GM18858 (cell line): ENCODE measurements around the gene ITCH.
"Not testable (repeated sequence)": the region's sequence is repeated elsewhere in the genome, so short reads cannot be mapped to it uniquely, and the experiment has no call there.

Source experiments
- ATAC-seq: cut with Tn5 transposase; IDR thresholded peaks from one replicate; pipeline ENCODE4 v1.9.1; 2021; ENCODE audit not compliant: unreplicated experiment

ITCH gene

DNA sequence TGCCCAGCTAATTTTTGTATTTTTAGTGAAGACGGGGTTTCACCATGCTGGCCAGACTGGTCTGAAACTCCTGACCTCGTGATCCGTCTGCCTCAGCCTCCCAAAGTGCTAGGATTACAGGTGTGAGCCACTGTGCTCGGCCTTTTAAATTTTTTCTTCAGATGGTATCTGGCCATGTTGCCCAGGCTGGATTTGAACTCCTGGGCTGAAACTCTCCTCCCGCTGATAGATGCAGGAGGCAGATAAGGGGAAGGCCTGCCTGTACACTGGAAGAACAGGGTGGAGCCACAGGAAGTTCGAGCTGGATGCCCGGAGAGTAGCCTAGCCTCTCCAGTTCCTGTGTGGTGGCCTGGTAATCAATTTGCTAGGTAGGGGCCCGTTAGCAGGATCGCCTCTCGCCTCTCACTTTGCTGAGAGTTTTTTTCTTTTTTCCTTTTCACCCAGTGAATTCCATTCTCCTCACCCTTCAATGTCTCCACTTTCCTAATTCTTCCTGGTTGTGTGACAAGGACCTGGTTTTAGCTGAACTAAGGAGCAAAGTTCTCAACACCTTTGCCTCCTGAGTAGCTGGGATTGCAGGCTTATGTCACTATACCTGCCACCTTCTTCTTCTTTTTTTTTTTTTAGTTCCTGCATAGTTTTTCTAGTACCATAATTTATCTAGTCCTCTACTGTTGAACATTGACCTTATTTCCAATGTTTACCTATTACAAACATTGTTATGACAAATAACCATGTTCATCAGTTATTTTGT, 19.4 kb upstream of the ITCH start:
- no peak for ATAC-seq

DNA sequence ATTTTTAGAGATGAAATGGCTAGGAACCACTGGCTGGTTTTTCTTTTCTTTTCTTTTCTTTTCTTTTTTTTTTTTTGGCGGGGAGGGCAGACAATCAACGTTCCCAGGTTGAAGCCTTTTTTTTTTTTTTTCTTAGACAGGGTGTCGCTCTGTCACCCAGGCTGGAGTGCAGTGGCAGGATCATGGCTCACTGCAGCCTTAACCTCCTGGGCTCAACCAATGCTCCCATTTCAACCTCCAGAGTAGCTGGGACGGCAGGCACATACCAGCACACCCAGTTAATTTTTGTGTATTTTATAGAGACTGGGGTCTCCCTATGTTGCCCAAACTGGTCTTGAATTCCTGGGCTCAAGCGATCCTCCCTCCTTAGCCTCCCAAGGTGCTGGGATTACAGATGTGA, 18.8 kb upstream of the ITCH start:
- ATAC-seq: no peak

GRCh38 chr20:34345402-34345736, 17.7 kb upstream of the ITCH start:
- no peak for ATAC-seq

DNA sequence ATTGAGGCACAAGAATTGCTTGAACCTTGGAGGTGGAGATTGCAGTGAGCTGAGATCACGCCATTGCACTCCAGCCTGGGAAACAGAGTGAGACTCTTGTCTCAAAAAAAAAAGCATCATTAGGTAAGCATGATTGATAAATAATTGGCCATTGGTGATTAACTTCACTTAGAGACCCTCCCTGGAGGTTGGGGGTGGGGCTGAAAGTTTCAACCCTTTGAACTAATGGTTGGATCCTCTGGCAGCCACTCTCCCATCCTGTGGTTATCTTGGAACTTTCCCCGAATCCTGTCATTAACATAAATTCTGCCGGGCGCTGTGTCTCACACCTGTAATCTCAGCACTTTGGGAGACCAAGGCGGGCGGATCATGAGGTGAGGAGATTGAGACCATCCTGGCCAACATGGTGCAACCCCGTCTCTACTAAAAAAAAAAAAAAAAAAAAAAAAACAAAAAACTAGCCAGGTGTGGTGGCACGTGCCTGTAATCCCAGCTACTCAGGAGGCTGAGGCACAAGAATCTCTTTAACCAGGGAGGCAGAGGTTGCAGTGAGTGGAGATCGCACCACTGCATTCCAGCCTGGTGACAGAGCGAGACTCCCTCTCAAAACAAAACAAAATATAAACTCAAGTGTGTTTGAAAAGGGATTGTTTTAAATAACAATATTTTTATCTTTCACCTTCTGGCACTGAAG, 17.1 kb upstream of the ITCH start:
- ATAC-seq: not testable (repeated sequence)

- not testable (repeated sequence) for ATAC-seq
Measured at GRCh38 chr20:34346533-34346865, 16.6 kb upstream of the ITCH start.

DNA sequence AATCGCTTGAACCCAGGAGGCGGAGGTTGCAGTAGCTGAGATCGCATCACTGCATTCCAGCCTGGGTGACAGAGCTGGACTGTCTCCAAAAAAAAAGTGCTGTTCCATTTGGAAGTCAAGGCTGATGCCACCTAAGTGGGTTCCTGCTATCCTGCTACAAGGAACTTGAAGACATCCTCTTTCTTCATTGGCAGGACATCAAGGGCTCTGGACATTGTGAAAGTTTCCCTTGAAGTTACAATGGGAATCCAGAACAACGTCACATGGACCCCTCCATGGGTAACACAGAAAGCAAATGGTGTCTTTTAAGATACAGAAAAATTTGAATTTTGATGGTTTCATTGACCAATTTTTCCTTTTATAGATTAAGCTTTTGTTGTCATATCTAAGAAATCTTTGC, 15.5 kb upstream of the ITCH start:
- no peak for ATAC-seq

GRCh38 chr20:34350095-34350494, 13.0 kb upstream of the ITCH start:
- no peak for ATAC-seq

DNA sequence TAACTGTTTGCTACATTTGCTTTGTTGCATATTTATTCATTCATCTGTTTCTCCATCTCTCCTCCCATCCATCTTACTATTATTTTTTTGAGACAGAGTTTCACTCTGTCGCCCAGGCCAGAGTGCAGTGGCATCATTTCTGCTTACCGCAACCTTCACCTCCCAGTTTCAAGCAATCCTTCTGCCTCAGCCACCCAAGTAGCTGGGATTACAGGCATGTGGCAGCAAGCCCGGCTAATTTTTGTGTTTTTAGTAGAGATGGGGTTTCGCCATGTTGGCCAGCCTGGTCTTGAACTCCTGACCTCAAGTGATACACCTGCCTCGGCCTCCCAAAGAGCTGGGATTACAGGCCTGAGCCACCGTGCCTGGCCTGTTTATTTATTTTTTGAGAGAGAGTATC, 9.6 kb upstream of the ITCH start:
- ATAC-seq: not testable (repeated sequence)

- ATAC-seq: no peak
Measured at GRCh38 chr20:34355427-34355826, 7.6 kb upstream of the ITCH start.

DNA sequence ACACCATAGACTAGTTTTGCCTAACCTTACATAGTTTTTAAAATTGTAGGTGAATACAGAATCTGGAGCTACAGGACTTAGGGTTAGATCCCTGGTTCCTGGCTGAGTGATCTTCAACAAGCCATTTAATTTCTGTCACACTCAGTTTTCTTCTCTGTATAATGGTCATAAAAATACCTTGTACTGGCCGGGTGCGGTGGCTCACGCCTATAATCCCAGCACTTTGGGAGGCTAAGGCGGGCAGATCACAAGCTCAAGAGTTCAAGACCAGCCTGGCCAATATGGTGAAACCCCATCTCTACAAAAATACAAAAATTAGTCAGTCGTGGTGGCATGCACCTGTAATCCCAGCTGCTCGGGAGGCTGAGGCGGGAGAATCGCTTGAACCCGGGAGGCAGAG, 3.3 kb upstream of the ITCH start:
- ATAC-seq: not testable (repeated sequence)

DNA sequence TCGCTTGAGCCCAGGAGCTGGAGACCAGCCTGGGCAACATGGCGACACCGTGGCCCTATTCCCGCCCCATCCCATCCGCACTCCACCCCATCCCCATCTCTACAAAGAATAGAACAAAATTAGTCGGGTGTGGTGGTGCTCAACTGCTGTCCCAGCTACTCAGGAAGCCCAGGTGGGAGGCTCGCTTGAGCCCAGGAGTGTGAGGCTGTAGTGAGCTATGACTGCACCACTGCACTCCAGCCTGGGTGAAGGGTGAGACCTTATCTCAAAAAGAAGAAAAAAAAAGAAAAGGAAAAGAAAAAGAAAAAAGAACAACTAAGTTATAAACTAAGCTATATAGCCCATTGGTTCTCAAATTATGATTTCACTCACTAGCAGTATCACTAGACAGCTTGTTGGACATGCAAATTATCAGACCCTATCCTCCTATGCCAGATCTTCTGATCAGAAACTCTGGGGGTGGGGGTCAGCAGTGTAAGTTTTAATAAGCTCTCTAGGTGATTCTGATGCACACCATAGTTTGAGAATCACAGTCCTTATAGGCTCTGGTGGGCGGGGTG, 491 bp upstream of the ITCH start:
- ATAC-seq: no peak

DNA sequence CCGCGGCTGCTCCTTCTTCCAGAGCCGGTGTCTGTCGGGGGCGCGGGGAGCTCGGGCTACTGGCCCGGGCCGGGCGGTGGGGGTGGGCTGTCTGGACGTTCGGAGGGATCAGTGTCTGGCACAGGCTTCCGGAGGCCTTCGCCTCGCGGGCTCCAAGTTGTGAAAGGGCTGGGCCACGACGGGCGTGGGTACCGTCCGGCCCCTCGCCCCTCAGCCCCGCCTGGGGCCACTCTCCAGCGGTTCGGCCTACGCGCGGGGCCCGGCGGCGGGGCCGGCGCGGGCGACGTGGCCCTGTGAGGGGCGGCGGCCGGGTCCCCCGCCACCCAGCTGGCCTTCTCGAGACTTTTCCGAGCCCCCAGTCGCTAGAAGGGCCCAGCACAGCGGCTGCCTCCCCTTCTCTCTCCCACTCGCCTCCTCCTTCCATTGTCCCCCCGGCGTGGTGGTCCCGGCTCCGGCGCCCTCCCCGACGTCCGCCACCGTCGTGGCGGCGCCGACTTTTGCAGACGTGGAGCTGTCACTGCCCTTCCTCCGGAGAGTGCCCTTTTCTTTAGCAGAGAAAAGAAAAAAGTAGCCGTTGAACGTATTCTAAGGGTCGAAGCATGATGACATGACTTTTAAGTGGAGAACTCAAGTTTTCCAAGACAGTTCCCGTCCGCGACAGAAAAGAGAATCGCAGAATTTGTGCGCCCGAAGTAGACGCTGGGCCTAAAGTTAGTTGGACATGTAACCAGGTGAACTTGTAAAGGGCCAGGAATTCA, 571 bp downstream of the ITCH start:
- peak; percentile 13 for ATAC-seq

- ATAC-seq: no peak
Measured at GRCh38 chr20:34364223-34364506, 1.1 kb downstream of the ITCH start.

DNA sequence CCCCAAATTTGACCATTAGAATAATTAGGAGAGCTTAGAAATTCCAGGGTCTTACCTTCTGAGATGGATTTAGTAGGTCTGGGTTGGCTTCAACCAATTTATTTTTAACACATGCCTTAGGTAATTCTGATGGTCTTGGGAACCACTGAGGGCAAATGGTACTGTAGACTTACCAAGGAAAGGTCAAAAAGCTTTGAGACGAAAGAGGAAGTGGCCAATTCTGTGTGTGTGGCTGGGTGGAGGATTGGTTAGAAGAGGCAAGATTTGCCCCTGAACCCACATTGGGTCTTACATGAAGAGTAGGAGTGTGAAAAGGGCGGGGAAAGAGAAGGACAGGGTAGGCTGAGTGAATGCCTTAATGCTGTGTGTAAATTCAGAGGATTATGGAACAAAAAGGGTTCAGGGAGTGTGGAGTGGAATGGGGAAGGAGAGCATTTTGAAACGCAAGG, 2.7 kb downstream of the ITCH start:
- ATAC-seq: no peak

DNA sequence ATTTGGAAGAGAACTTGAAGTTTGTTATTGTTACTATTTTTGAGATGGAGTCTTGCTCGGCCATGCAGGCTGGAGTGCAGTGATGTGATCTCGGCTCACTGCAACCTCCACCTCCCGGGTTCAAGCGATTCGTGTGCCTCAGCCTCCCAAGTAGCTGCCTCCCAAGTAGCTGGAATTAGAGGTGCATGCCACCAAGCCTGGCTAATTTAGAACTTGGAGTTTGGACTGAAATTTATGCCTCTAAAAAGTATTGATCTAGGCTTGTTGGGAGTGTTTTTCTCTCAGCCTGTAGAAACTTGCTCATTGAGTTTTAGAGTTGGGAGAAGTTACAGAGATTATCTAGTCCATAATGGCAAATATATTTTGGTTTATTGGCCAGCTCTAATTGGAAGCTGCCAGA, 4.1 kb downstream of the ITCH start:
- ATAC-seq: no peak

- not testable (repeated sequence) for ATAC-seq
Measured at GRCh38 chr20:34367911-34368310, 4.8 kb downstream of the ITCH start.

DNA sequence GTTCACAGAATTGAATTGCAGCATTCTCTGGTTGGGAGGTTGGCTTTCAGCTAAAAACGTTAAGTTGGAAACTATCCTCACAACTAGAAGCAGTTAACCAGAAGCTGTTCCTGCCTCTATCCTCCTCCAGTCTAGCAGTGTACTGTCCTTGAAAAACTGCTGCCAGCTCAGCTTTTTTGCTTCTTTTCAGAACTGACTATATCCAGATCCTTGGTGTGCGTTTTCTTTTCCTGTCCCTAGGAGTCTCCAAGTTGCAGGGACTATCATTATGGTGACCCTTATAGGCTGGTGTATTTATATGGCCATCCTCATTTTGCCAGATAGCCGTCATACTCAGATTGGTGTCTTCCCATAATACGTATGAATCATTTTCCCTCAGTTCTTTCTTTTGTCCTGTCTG, 5.5 kb downstream of the ITCH start:
- ATAC-seq: no peak

DNA sequence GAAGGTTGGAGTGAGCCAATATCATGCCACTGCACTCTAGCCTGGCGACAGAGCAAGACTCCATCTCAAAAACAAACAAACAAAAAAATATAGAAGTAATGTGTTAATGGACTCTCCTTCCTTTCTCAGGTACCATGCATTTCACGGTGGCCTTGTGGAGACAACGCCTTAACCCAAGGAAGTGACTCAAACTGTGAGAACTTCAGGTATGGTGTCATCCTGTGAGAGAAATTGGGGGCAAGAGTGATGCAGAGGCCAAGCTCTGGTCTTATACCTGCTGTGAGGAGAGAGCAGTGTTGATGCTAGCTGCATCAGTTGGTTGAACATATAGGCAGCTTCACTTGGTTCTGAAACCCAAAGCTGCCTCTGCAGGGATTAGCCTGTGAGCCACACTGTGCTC, 6.2 kb downstream of the ITCH start:
- no peak for ATAC-seq

DNA sequence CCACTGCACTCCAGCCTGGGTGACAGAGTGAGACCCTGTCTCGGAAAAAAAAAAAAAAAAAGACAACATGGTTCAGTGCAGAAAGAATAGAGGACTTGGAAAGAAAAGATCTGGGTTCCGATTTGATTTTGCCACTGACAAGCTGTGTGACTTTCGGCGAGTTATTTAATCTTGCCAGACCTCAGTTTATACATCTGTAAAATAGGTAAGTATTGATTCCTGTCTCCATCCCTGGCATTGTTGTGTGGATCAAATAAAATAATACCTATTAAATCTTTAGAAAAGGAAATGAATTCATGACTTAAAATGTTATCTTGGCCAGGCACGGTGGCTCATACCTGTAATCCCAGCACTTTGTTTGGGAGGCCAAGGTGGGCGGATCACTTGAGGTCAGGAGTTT, 7.0 kb downstream of the ITCH start:
- no peak for ATAC-seq

- no peak for ATAC-seq
Measured at GRCh38 chr20:34373445-34373844, 10.4 kb downstream of the ITCH start.

- no peak for ATAC-seq
Measured at GRCh38 chr20:34374209-34374760, 11.2 kb downstream of the ITCH start.

- no peak for ATAC-seq
Measured at GRCh38 chr20:34375977-34376430, 12.9 kb downstream of the ITCH start.
